Glutamatergic neuron (in vitro differentiated cells): ENCODE measurements around the gene FAM210B. TPM values are rescaled to one million over a fixed set of nuclear protein-coding genes. Genes with fewer than 3 reads are reported as not detected.
A peak's percentile ranks its signal among the peaks of the same experiment; 100 is the strongest.

Experiments used
- DNase-seq: peaks from one replicate; pipeline ENCODE4 v3.0.0; 2022
- H3K27ac Mint-ChIP-seq: one replicate; pipeline ENCODE4 v1.8.0; 2020; ENCODE audit warnings: mild to moderate bottlenecking, mixed read lengths, inconsistent platforms; ENCODE audit not compliant: unreplicated experiment
- H3K27me3 Mint-ChIP-seq: one replicate; pipeline ENCODE4 v1.8.0; 2020; ENCODE audit warnings: mild to moderate bottlenecking, moderate library complexity, mixed read lengths, inconsistent platforms; ENCODE audit not compliant: unreplicated experiment
- H3K36me3 Mint-ChIP-seq: one replicate; pipeline ENCODE4 v1.8.0; 2020; ENCODE audit warnings: mild to moderate bottlenecking, mixed read lengths, inconsistent platforms; ENCODE audit not compliant: unreplicated experiment
- H3K4me1 Mint-ChIP-seq: one replicate; pipeline ENCODE4 v1.8.0; 2020; ENCODE audit warnings: mild to moderate bottlenecking, low read depth, mixed read lengths, inconsistent platforms; ENCODE audit not compliant: unreplicated experiment
- H3K4me3 Mint-ChIP-seq: one replicate; pipeline ENCODE4 v1.8.0; 2020; ENCODE audit warnings: mild to moderate bottlenecking, mixed read lengths, inconsistent platforms; ENCODE audit not compliant: unreplicated experiment
- H3K9me3 Mint-ChIP-seq: one replicate; pipeline ENCODE4 v1.8.0; 2020; ENCODE audit warnings: mild to moderate bottlenecking, moderate library complexity, mixed read lengths, inconsistent platforms; ENCODE audit not compliant: unreplicated experiment
- CTCF ChIP-seq: fragments of 200-600 bp; sonication (generic); IDR thresholded peaks from one replicate; pipeline ENCODE4 v1.5.0; 2021; ENCODE audit not compliant: partially characterized antibody, unreplicated experiment
- total RNA-seq: library from RNA; stranded (reverse); fragmentation: NEBNext Ultra II Directional; extraction: Animal tissue kit (Norgen Biotek cat#: 25700); gene quantifications from one replicate; pipeline ENCODE4 v1.2.1, GENCODE V29; 2021; ENCODE audit not compliant: unreplicated experiment

Gene FAM210B
- total RNA-seq, 1 donor from 2014 or later: 86.1 TPM

DNA sequence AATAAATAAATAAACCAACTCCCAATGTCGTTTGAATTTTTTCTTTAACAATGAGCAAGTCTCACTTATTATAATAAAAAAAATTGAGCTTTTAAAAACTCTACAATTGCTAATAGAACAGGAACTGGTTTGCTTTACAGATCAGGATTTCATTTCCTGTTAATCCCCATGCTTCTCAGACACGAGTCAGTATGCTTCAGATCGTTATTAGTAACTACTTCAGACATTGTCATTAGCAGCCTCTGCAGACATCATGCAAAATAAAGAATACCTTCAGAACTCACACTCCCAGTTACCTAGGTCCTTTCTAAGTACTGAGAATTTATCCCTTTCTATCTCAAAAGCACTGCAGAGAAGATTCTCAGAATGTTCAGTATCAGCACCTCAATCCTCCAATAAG, 10.0 kb upstream of the FAM210B start:
- Mint-ChIP-seq H3K27ac (no peak overlapping the region), H3K4me3 (no peak overlapping the region), H3K27me3 (peaks cover 14% of the 10 kb centered on the region), H3K4me1 (no peaks in the 10 kb centered on the region), H3K36me3 (peaks cover 4% of the 10 kb centered on the region), H3K9me3 (peaks cover 5% of the 10 kb centered on the region)
- TF ChIP-seq CTCF: no peak
- no peak for DNase-seq

DNA sequence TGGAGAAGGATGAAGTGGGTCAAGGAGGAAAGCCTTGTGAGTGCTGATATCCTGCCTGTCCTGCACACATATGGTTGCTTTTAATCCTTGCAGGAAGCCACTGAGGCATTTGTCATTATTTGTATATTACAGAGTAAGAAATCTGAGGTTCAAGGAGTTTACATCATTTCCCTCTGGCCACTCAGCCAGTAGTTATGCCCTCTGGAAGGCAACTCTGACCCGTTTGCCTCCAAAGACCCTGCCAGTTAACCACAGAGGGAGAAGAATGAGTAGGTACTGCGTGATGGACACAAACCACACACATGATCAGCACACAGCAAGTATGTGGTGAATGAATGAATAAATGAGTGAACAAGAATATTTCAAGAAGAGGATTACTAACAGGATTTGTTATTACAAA, 7.9 kb upstream of the FAM210B start:
- Mint-ChIP-seq H3K27ac (no peak overlapping the region), H3K4me1 (no peaks in the 10 kb centered on the region), H3K9me3 (peaks cover 4% of the 10 kb centered on the region), H3K36me3 (peaks cover 2% of the 10 kb centered on the region), H3K4me3 (no peak overlapping the region), H3K27me3 (peaks cover 8% of the 10 kb centered on the region)
- DNase-seq: no peak
- no peak for TF ChIP-seq CTCF

DNA sequence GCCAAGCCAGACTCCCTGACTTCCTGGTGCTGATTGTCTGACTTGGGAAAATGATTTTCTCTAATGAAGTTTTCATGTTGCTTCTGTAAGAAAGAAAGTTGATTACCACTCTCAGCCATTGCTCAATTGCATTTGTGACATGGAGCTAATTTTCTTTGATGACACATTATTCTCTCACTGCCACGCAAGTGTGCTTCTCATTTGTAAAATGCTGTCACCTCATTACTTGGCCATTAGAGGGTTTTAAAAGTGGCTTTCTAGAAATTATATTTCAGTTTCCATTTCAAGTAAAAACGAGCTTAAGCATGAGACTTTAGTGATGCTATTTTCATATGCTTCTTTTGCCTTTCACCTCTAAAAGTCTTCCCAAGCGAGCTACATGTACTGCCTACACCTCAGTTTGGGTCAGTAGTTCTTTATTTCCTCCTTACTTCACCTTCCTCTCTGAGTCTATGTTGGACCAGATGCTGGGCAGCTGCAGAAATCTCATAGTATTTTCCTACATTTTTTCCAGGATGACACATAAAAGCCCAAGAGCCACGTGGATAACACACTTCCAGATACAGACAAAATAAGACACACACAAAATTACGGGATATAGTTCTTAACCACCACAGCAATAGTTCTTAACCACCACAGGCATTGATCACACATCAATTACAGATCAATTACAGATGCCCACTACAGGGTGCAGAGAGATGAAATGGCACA, 6.3 kb upstream of the FAM210B start:
- Mint-ChIP-seq H3K4me3 (no peak overlapping the region), H3K27ac (no peak overlapping the region), H3K27me3 (peaks cover 4% of the 10 kb centered on the region), H3K36me3 (no peaks in the 10 kb centered on the region), H3K9me3 (no peaks in the 10 kb centered on the region), H3K4me1 (no peaks in the 10 kb centered on the region)
- TF ChIP-seq CTCF: no peak
- DNase-seq: no peak

DNA sequence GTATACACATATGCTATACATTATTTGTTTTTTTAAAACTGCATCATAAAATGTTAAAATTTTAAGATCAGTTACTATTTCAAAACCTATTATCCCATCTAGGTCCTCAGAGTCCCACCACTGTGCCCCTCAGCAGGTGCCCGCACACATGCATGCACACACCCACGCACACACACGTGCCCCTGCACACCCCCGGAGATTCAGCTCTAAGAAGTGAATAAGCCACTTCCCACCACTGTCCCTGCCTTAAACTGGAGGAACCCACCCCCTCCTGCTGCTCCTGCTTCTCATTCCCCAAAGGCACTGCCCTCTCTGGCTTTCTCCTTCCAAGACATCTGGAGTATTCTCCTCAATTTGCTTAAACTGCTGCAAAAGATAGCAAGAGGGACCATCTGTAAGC, 5.4 kb upstream of the FAM210B start:
- no peak overlapping the region for H3K4me3 Mint-ChIP-seq
- TF ChIP-seq CTCF: no peak
- no peaks in the 10 kb centered on the region for H3K9me3 Mint-ChIP-seq
- H3K36me3 Mint-ChIP-seq: no peaks in the 10 kb centered on the region
- DNase-seq: no peak
- no peak overlapping the region for H3K27ac Mint-ChIP-seq
- H3K4me1 Mint-ChIP-seq: no peaks in the 10 kb centered on the region
- peaks cover 4% of the 10 kb centered on the region for H3K27me3 Mint-ChIP-seq

DNA sequence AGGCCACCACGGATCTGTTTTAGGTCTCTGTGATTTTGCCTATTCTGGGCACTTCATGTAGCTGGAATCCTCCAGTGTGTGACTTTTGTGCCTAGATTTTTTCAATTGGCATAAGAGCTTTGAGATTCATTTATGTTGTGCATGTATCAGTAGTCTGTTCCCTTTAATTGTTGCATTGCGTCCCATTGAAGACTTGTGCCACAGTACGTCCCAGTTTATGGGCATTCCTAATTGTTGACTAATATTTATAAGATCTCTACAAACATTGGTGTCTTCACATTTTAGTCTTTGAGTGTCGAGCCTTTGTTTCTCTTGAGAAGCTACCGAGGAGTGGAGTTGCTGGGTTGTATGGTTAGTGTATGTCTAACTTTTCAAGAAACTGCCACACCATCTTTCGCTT, 704 bp upstream of the FAM210B start:
- no peak overlapping the region for H3K27ac Mint-ChIP-seq
- TF ChIP-seq CTCF: no peak
- peak overlapping the region; percentile 75 for H3K4me3 Mint-ChIP-seq
- no peak for DNase-seq
- H3K36me3 Mint-ChIP-seq: no peaks in the 10 kb centered on the region
- H3K9me3 Mint-ChIP-seq: peaks cover 3% of the 10 kb centered on the region
- H3K4me1 Mint-ChIP-seq: peaks cover 18% of the 10 kb centered on the region
- H3K27me3 Mint-ChIP-seq: peaks cover 5% of the 10 kb centered on the region
